Muscle of arm (tissue), 12 donors: Measurements from ENCODE around the gene ARID5A. TPM values are rescaled to one million over a fixed set of nuclear protein-coding genes. Genes with fewer than 3 reads are reported as not detected.
"Not testable (repeated sequence)": the region's sequence is repeated elsewhere in the genome, so short reads cannot be mapped to it uniquely, and the experiment has no call there.

Experiments
- DNase-seq: peaks from one replicate; pipeline ENCODE4 v3.0.0-alpha.2; 2013
- polyA plus RNA-seq, 12 donors: library from polyadenylated mRNA; unstranded; fragments of 120-200 nt; gene quantifications; one replicate each; pipeline ENCODE4 v1.2.1, GENCODE V29; 2013; ENCODE audit not compliant: insufficient read length in 12 of 12

ARID5A gene
- polyA plus RNA-seq, 12 donors, result 16.4 to 41.6 (median 25.9) TPM; not detected in 1

DNA sequence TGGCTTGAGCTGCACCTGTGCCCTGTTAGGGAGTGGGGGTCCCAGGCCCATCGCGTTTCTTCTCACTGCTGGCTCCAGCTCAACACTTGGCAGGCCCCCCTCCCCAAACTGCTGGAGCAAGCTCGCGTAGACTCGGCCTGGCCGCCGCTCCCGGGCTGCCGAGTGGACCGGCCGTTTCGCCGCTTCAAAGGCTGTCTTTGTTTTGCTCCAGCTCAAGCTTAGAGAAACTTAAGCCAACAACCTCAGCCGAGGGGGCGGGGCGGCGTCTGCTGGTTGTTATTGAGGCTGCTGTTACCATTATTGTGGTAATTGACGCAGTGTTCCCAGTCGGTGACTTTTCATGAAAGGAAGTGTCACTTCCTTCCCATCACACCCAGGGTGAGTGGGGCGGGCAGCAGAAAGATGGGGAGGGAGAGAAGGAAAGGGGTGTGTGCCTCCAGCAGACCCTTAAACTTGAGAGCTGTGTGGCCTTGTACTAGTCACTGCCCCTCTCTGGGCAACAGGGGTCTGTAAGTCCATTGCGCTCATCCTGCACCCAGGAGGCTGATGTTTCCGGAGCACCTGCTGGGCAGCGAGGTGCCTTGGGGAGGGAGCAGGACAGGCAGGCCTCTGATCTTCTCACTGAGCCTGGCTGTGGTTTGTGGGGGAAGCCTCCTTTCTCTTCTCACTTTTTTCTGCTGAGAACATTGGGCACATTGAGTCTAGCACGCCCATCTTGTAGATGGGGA is 2.1 kb downstream of the ARID5A start:
- no peak for DNase-seq

DNA sequence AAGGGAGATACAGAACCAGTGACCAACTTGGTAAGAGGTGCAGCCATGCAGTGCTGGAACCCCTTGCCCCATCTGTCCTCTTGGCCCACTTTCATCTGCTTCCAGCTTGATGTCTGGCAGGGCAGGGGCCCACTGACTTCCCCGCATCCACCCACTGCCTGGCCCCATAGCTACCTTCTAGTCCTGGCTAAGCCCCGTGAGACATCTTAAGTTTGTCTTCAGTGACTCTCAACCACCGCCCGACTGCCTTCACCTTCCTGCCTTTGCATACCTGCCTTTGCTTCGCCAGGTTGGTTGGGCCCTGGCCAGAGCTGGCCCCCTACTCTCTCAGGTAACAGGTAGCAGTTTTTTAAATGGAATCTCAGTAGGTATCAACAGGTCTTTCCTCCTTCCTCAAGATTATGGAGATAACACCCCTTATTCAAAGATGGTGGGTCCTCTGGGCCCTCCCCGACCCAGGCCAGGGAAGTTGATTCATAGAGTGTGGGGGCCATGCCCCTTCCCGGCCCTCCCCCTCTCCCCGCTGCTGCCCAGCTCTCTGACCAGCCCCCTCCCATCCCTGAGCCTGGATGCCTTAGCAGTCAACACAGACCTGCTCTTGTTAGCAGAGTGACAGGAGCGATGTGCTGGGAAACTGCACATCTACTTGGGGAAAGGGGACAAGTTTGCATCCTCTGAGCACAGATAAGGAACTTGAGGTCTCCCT is 2.8 kb downstream of the ARID5A start:
- DNase-seq, result no peak

DNA sequence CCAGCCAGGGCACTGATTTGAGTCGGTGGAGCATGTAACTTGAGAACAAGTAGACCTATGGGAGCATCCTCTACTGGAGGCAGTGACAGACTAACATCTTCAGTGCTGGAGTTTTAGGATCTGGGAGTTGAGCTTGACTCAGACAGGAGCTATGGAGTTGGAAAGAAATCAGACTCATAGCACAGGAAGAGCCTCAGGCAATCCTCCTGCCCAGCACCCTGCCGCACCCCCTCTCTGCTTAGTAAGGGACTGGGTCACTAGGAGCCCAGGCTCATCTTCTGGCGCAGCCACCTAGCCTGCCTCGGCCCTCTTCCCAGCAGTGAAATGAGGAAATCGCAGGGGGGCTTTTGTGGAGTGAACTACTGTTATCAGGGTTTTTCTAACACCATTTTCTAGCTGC is 3.6 kb downstream of the ARID5A start:
- no peak for DNase-seq

DNA sequence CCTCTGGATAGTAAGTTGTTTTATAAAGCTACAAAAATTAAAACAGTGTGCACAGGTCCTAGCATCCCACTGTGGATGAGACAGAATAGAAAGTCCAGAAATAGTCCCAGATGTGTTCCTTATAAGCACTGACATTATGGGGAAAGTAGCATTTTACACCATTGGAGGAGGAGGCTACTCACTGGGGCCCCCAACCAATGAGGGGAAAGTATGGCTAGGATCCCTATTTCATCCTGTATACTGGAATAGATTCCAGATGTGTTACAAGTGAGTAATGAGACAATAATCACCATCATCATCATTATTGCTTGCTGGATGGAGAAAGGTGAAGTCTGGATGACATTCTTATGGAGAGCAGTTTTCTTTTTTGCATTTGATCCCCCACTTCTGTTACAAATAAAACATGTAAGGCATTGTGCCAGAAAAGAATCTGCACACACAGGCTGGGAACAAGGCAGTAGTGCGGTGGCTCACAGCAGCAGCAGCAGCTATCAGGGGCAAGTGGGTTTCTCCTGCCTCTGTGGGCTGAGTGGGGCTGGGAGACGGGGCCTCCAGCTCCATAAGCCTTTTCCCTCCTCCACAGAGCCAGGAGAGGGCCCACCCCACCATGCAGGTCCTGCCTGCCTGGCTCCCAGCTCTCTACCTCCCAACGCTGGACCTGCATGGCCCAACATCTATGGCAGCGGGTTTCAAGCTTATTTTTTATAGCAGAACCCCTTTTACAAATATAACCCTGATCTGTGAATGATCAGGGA is 5.0 kb downstream of the ARID5A start:
- DNase-seq, result no peak

- no peak for DNase-seq
Observed at GRCh38 chr2:96542357-96542977, 5.9 kb downstream of the ARID5A start.

DNA sequence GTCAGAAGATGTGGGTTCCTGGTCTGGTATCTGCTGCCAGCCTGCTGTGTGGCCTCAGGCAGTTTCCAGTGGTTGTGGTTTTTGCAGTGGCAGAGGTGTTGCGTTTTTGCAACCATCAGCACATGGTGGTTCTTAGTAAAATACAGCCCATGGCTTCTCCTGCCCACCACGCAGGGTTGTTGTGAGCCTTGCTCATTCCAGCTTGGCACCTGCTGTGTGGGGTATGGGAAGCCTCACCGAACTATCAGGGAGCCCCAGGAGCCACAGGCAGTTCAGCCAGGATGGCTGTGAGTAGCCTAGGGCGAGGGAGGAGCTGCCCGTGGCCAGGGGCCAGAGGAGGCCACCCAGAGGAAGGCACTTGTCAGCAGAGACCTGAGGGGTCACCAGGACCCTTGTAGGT is 9.8 kb downstream of the ARID5A start:
- DNase-seq, result no peak

GRCh38 chr2:96546797-96547196 is 10.2 kb downstream of the ARID5A start:
- DNase-seq, result no peak

DNA sequence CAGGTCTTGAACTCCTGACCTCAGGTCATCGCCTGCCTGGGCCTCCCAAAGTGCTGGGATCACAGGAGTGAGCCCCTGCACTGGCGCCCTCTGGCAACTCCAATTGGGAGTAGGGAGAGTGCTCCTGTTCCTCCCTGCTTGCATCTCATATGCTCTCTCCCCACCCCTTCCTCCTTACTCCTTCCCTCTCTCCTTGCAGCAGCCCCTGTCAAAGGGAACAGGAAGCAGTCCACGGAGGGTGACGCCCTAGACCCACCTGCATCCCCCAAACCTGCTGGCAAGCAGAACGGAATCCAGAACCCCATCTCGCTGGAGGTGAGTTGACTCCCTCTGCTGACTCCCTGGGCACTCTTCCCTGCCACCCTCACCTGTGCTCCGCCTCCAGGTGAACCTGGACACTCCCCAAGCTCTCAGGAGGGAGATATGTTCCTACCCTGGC is 10.7 kb downstream of the ARID5A start:
- no peak for DNase-seq

DNA sequence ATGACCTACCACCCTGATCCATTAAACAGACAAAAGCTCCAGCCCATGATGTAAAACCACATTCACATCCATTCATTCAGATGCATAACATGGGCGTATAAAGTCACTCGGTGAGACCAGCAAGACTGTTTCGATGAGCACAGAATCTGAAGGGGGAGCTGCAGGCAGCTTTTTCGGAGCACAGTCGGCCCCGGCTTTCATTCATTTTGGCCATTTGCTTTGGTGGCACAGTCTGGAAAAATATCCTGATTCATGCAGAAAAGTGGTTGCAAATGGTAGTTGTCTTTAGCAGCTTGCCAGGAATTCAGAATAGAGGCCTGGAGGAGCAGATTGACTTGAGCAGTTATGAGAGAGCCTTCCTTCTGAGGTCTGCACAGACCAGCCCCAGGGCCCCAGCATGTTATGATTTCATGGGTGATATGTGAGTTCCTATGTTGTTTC is 11.2 kb downstream of the ARID5A start:
- no peak for DNase-seq

DNA sequence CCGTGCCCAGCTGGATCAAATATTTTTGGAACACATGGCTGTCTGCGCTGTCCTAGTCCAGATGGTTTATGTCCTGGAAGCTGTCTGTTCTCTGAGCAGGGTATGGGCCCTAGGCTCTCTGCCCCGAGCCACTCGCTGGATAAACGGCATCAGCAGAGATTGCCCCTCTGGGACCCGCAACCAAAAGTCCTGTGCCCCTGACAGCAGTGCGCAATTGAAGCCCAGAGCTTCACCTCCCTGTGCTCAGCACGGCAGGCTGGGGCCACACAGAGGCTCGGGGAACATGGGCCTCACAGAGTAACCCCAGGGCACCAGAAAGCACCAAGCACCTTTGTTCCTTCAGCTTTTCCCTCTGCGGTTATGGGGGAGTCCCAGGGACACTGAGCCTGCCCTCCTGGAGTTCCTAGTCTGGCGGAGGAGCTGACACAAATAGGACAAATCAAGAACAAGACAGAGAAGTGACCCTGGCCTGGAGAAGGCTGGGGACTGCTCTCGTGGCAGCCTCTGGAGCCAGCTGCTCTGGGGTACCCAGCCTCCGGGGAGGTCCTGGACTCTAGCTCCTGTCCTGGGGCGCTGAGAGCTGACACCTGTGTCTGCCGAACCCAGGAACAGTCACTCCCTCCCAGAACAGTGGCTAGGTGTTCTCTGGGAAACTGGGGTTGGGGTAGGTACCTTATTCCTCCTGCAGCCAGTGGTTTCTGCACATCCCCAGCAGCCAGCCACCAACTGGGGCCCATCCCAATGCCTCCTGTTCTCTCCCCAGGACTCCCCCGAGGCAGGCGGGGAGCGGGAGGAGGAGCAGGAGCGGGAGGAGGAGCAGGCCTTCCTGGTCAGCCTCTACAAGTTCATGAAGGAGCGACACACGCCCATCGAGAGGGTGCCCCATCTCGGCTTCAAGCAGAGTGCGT is 12.3 kb downstream of the ARID5A start:
- no peak for DNase-seq

GRCh38 chr2:96549466-96549785 is 12.9 kb downstream of the ARID5A start:
- no peak for DNase-seq

GRCh38 chr2:96549967-96550786 is 13.6 kb downstream of the ARID5A start:
- no peak for DNase-seq

- DNase-seq, result no peak
Observed at GRCh38 chr2:96550787-96551604, 14.4 kb downstream of the ARID5A start.

GRCh38 chr2:96551605-96552314 is 15.2 kb downstream of the ARID5A start:
- DNase-seq, result no peak

DNA sequence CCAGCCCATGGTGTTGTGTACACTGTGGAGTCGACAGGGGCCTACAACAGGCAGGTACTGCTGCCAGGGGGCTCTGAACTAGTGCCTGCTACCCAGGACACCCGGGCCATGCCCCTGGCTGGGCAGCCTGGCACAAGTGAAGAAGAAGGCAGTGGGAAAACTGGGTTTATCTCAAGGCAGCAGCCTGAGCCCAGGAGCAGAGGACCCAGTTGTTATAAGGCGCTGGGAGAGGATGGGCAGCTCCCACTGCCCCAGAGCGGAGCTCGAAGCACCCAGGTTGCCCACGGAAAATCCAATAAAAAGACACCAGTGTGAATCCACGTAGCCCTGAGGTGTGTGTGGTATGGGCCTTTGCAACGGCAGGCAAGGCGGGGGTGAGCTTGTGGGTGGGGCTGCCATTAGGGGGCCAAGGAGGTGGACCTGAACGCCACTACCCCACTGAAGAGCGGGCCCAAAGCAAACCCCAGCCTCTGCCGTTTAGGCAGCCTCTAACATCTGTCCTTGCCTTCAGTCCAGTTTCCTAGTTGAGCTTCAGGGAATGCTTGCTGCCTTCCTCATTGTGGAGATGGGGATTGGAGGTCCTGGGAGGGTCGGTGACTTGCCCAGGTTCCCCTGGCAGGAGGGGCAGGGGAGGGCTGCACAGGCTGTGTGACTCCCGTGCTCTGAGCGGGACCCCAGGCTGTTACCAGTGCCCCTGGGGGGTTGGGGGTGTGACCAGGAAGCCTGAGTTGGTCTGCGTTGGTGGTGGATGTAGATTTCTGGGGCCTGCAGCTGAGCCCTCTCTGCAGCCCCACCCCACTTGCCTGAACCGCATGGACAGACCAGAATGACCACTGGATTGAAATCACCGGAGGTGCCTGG is 16.0 kb downstream of the ARID5A start:
- no peak for DNase-seq

DNA sequence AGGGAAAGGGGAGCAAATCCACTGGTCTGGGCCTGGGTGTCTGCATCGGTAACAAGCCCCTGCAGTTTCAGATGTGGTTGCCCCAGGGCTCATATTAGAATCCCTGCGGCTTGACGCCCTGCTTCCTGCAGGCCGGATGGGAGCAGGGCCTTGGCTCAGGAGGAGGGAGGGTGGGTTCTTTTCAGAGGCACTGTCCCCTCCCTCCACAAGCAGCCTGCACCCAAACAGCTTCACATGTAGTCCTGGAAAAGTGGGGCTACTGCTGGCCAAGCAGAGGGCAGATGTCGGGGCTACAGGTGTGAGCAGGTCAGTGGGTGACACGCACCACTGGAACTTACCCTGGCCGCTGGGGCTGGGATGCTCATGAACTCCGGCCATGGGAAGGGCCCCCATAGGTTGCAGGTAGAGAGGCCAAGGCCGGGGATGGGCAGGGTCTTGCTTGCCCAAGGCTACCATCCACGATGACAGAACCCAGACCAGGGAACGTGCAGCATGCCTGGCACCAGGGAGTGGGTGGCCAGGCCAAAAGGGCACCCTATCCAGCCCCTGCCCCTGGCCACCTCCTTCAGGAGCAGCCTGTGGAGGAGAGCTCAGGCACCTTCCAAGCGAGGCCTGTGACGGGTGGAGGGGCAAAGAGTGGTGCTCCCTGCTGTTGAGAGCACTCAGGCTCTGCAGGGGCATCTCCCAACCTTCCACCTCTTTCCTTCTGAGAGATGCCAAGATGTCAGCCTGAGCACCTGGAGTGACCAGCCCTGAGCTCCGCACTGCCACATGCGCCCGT is 16.8 kb downstream of the ARID5A start:
- DNase-seq, result no peak

- not testable (repeated sequence) for DNase-seq
Observed at GRCh38 chr2:96553957-96554292, 17.4 kb downstream of the ARID5A start.
